Amygdala (tissue), 56 donors: ENCODE data around the gene ELAC2.

ENCODE experiments used
- DNase-seq, 56 donors: peaks; one replicate each; lab custom pipeline; 2025; lab: John Stamatoyannopoulos, UW

Gene ELAC2

DNA sequence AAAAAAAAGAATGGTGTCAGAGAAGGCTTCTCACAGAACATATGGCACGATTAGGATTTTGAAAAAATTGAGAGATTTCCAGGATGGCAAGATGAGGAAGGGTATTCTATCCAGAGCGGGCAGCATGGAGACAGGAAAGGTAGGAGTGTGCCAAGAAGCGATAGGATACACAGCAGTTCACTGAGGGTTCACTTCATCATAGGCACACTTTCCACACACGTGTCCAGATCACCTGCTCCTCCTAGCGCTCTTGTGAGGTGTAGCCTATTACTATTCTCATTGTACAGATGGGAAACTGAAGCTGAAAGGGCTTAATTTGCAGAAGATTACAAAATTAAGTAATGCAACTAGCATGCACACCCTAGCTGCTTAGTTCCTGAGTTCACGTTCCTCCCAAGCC, 6.2 kb upstream of the ELAC2 start:
- no peak for DNase-seq

DNA sequence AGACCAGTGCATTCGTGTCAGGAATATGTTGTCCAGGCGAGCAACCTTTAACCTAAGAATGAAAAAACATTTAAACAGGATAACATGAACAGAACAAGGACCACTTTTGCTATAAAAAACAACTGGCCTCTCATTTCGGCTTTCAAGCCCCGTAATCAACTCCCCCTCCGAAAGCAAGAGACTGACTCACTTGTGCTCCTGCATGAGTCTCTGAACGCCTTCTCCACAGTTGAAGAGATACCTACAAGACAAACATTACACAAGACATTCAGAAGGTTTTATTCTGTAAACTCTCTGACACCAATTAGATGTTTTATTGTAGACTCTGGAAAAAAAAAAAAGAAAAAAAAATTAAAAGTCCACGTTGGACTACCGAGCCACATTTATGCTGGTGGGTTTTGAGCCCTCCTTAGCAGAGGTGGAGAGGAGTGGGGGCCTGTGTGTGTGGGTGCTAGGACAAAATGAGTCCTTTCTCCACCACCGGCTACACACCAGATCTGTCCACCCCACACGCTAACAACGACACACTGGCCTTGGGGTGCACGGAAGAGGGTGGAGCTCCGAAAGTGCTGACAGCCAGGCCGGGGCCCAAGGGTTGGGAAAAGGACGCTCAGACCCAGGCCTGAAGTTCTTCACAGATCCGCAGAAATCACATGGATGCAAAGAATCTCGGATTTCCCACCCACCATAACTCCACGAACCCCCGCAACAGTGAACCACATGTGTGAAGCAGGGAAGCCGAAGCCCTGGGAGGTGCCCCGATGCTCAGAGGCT, 759 bp downstream of the ELAC2 start:
- no peak for DNase-seq

DNA sequence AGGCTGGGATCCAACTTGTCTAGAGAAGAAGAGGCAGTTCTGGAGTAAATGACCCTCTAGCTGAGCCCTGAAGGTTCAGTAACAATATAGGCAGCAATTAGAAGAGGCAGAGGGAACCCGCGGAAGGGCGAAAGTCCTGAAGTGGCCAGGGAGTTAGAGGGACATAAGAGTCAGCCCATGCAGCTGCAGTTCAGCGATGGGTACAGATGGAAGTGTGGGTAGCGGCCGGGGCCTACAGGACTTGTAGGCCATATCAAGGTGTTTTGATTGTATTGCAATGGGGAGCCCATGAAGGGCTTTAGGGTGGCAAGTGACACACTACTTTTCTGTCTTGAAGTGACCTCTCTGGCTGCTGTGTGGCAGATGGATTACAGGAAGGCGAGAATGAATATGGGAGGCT, 3.0 kb downstream of the ELAC2 start:
- no peak for DNase-seq

DNA sequence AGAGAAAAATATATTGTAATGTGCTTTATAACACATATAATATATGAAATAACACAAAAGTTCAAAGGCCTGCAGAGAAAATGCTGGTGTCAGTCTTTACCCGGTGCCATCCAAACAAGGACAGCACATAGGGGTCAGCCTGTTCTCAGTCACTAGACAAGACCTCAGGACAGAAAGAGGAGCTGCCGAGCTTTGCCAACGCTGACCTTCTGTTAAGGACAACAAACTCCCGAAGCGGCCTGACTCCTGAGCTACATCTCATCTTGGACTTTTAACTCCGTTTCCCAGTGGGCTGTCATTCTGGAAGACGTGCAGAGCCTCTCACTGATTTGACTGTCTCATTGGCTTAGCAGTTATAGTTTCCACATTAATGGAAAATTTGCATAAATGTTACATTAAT, 6.9 kb downstream of the ELAC2 start:
- no peak for DNase-seq

DNA sequence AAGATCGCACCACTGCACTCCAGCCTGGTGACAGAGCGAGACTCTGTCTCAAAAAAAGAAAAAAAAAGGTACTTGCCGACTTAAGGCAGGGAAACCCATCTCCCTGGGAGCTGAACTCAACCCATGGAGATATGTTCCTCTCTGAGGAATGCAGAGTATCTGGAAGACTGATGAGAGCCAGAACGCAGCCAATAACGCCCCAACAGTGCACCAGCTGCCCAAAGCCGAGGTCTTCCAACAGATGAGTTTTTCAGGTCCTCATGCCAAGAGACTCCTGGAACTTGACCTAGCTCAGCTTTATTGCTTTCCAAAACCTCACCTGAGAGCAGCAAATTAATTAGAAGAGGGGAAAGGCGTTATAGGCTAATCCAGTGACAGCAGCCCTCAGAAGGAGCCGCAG, 9.4 kb downstream of the ELAC2 start:
- DNase-seq = no peak

DNA sequence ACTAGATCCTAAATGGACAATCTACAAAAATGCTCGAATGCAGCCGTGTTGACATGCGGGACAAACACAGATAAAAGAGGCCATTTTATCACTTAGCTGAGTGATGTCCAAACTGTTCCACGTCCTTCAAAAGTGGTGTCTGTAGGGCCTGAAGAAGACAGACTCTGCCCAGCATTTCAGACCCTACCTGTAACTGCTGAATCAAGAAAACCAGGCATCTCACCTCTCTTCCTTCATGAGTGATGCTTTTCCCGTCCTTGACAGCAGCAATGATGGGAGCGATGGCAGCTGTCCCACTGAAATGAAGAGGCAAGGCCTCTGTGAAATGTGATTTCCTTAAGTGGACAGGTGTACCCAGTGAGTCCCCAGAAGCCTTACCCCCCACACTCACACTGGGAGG, 12.3 kb downstream of the ELAC2 start:
- DNase-seq = no peak

DNA sequence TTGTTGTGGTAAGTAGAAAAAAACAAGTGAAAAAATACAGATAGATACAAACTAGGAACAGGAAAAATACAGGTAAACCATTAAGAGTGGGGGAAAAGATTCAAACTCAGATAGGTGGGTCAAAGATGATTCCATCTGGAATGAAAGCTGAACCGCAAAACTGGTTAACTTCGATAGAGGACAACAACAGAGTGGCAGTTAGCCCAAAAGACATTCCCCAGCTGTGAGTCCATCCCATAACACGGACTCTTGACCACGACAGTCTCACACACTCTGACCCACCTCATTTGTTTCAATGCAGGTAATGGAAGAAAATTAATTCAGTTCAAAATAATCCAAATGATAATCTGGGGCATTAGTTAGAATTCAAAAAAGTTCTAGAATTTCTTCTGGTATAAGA, 13.5 kb downstream of the ELAC2 start:
- DNase-seq = no peak

DNA sequence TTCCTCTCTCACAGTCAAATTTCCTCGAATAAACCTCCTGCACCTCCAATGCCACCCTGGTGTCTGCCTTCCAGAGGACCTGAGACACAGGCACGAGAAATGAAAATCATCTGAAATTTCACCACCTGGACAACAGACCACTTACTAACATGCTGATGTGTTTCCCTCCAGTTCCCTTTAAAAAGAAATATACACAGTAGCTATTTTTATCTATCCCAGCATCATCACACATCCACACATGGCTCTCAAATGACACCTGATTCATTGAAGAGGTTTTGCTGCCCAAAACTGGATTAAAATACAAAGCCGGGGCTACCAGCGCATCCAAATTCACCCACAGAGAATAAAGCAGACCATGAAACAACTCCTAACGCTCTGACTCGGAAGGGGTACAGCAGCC, 13.9 kb downstream of the ELAC2 start:
- no peak for DNase-seq

DNA sequence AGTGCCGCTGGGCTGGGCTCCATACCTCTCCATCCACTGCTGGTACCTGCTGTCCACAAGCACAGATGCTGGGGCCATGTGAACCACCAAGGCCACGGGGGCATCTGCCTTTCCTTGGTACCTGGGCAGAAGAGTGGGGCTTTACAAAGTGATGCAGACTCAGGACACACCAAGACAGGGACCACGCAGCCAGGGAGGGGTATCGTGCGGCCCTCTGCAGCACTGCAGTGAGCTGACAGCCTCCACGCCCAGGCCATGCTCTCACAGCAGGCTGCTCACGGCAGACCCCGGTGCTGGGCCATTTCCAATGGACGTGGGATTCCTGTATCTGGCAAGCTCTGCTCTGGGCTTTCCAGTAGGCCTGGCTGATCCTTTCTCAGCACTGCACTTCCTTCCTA, 14.4 kb downstream of the ELAC2 start:
- no peak for DNase-seq

DNA sequence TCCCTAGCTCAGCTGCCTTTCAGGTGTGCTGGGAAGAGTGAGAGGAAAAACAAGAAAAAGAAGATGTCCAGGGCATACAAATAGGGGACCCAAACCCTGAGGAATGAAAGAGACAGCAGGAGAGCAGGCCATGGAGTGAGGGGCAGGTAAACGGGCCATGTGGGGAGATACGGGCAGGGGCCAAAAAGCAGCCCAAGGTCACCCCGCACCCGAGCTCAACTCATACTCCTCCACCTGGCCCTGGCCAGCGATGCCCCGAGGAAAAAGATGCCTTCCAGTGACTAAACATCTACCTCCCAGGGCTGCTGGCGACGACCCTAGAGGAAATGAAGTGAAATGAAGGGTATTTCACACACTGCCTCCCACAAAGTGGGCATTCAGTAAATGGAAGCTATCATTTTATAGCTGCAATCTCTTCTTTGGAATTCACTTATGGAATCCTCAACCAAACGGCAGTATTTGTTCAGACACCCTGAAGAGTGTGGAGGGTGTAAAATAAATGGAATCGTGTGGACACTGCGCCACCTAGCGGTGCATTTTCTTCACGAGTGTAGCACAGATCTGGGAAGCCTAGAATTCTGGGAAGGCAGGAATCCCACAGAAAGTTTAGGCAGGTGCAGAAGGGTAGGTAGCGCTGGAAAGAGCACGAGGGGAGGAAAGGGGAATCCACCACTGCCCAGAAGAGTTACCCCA, 14.9 kb downstream of the ELAC2 start:
- peak in 49 of 56 donors; percentile 8 to 92 (median 47) for DNase-seq

DNA sequence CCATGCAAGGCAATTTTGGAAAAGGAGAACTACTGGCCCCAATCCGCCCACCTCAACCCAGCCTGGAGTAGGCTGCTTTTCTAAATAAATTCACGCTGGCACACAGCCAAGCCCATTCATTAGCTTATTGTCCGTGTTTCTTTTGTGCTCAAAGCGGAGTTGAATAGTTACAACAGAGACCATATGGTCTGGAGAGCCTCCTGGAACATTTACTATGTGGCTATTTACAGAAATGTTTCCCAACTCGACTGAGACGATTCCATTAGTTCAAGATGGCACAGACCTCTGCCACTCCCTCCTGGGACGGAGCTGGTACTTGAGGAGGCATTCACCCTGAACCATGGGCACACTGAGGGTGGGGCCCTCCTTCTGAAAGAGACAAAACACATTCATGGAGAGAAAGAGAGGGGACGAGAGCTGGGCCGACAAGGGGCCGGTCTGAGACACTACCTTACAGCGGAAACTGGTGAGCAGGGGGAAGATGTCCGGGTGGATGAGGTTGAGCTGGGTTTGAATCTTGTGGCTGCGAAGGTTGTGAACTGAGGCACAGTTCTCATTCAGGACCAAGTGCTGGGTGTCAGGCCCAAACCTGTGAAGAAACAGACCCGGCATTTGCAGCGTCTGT, 15.7 kb downstream of the ELAC2 start:
- DNase-seq = peak in 25 of 56 donors; percentile 7 to 74 (median 27)

DNA sequence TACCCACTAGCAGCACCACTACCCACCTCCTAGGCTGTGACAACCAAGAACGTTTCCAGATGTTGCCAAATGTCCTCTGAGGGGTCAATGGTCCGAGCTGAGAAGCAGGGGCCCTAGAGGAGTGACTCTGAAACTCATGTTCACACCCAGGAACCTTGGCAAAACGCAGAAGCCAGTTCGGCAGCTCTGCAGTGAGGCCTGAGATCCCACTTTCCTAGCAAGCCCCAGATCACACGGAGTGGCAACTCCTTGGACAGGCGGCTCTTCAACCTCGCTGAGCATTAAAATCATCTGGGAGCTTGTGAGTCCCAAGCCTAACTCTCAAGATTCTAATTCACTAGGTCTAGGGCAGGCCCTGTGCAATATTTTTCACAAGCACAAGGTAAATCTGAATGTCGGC, 17.3 kb downstream of the ELAC2 start:
- DNase-seq = no peak

DNA sequence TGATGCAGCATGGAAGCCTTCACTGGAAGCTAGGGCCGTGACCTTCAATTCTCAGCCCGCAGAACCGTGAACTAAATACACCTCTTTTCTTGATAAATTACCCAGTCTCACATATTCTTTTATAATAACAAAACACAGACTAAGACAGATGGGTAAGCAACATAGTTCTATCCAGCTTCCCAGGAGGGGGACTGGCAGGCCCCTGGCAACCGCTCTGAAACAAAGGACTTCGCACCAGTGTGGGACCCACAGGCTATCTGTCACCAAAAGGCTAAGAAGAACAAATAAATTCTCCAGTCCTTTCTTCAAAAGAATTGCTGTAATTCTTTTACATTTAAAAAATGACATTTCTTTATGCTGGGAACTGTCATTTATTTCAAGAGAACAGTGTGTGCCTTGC, 19.0 kb downstream of the ELAC2 start:
- DNase-seq = no peak

DNA sequence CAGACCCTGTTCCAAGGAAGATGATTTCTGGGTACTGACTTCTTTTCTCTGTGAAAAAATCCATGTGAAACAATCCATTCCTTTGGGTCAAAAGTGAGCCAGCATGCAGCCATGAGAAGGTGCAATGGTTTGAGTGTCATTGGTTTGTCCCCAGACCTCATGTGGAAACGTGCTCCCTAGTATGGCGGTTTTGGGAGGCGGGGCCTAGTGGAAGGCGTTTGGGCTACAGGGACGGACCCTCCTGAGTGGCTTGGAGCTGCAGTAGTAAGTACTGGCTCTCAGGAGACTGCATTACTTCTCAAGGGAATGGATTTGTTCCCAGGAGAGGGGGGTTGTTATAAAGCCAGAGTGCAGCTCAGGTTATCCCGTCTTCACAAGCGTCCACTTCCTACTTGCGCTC, 19.4 kb downstream of the ELAC2 start:
- DNase-seq = no peak

DNA sequence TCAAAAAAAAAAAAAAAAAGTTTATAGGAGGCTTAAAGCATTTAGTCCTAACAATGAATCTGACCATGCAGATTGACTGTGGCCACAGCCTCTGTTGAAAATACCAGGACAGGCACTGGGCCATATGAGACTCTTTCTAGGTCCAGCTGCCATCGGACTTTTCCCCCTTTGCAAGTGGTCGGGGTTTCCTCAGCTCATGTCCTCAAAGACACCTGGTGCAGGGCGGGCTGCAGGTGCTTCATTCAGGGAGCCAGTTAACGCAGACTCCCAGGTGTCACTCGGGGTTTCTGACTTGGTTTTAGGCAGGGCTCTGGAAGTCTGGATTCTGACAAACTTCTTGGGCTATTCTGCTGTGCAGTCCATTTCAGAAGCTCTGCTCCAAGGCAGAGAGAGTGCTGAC, 20.9 kb downstream of the ELAC2 start:
- DNase-seq = no peak

DNA sequence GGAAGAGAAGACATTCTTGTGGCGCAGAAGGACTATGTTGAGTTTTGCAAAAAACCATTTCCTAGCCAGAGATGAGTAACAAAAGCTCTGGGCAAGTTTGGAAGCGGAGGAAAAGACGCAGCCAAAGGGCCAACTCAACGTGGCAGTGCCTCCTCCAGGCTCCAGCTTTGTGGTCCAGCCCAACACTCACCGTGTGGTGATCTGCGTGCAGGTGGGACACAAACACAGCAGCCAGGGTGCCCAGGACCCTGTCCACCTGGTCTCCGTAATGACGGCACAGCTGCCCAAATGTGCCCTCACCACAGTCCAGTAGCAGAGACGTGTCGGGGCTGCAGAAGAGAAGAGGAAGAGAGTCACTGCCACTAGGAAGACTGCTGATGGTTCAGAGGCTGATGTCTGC, 21.5 kb downstream of the ELAC2 start:
- no peak for DNase-seq

DNA sequence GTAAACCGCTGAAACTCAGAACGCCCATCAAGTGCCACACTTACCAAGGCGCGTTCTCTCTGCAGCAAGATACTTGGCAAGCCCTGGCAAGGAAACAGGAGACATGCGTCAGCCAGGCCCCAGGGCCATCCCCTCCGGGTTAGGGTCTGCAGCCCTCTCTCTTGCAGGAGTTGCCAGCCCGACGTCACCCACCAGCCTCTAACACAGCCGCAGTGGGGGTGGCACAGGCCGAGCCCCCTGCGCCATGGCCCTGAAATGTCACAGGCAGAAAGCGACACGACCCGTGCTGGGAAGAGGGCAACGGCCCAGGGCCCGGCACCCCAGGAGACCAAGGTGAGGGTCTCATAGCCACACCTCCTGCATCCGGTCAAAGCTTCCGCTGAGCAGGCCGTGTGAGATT, 21.9 kb downstream of the ELAC2 start:
- DNase-seq = no peak

DNA sequence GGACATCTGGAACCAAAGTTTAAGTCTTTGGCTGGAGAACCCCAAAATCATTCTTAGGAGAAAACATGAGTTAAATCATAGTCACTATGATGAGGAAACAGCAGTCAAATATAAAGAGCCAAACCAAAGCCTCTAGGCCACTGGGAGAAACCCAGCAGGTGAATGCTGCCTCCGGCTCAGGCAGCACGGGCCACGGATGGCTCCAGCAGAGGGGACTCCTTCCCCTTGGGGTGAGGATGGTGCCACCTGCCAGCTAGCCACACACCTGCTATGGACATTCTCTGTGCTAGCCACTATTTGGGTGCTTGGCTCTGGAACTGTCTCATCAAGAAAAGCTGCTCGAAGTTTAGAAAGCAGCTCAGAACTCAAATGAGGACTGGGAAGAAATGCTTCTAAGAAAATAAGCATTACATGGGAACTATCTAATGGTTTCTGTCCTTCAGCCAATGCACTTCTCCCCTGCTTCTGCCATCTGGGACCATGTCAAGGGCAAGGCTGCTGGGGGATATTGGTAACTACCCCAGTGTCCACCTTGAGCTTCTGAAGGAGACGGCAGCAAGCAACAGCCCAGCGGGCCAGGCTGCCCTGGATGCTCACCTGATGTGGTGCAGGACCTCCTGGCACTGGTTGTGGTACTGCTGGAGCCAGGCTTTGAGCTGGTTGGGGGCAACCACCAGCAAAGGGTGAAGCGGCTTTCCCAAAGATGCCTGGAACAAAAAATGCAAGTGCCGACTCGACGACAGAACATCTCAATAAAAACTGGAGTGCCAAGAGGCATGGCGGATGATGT, 22.5 kb downstream of the ELAC2 start:
- DNase-seq = no peak

DNA sequence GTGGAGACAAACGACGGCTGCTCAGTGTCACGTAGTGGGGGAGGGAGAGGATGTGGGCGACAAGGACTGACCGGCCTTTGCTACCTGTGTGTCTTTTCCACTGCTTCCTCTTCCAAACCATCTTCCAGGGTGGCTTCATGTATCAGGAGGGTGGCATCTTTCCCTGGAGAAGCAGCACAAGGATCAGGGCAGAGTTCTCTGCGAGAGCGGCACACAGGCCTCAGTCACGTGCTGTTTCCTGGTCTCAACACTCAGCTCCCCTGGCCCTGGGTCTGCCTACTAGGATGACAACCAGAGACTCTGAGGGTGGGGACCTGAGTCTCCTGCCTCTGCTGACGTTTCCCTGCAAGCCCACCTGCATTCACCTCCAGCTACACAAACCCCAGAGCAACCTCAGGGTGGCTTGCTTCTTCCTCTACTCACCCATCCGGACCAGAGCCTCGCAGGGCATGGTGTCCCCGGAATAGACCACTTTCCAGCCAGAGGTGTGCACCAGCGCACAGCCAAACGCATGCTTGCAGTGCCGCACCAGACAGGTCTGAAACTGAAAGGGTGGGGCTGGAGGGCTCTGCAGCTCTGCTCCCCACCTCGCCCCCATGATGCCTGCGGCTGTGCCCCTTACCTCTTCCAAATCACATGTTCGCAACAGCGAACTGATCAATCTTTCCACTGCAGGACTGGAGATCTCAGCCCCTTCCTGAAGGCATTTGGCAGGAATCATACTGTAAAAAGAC, 23.3 kb downstream of the ELAC2 start:
- DNase-seq = no peak

DNA sequence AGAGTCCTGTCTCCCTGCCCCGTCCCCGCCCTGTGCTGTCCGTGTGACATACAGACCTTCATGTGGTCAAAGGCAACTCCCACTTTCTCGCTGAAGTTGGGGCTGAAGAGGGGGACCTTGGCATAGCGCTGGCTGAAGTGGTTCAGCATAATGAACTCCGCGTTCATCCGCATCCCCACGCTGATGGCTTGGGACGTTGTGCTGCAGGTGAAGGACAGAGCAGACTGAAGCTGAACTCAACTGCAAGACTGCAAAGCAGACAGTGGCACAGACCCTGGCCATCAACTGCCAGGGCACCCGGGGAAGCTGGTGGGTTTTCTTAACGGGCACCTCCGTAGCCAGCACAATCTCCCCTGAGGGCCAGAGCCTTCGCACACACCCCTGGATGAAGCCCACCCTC, 24.2 kb downstream of the ELAC2 start:
- DNase-seq = no peak
